Measurements from ENCODE around the gene DES. TPM values are rescaled to one million over a fixed set of nuclear protein-coding genes. Genes with fewer than 3 reads are reported as not detected.

Gene DES
- total RNA-seq, 1 donor: 3.3 TPM

GRCh38 chr2:219410390-219410789, 7.8 kb upstream of the DES start:
- no peak for TF ChIP-seq CTCF (IDR thresholded peaks at IDR 0.05; ENCODE audit: insufficient read depth, low read length)
- no peak overlapping the region for H3K4me3 ChIP-seq (ENCODE audit: low read depth, low read length)
- no peak for DNase-seq (ENCODE audit: low read depth)

GRCh38 chr2:219414857-219415256, 3.3 kb upstream of the DES start:
- DNase-seq (ENCODE audit: low read depth): no peak
- H3K4me3 ChIP-seq (ENCODE audit: low read depth, low read length): no peak overlapping the region
- TF ChIP-seq CTCF (IDR thresholded peaks at IDR 0.05; ENCODE audit: insufficient read depth, low read length): no peak

GRCh38 chr2:219415580-219416234, 2.5 kb upstream of the DES start:
- TF ChIP-seq CTCF (IDR thresholded peaks at IDR 0.05; ENCODE audit: insufficient read depth, low read length): no peak
- DNase-seq (ENCODE audit: low read depth): no peak

GRCh38 chr2:219416235-219416602, 2.0 kb upstream of the DES start:
- no peak overlapping the region for H3K4me3 ChIP-seq (ENCODE audit: low read depth, low read length)
- no peak for TF ChIP-seq CTCF (IDR thresholded peaks at IDR 0.05; ENCODE audit: insufficient read depth, low read length)
- no peak for DNase-seq (ENCODE audit: low read depth)

More at GRCh38 chr2:219415580-219416234, 2.5 kb upstream of the DES start:
- H3K4me3 ChIP-seq (ENCODE audit: low read depth, low read length): no peak overlapping the region

GRCh38 chr2:219416938-219417337, 1.2 kb upstream of the DES start:
- no peak overlapping the region for H3K4me3 ChIP-seq (ENCODE audit: low read depth, low read length)
- no peak for DNase-seq (ENCODE audit: low read depth)
- TF ChIP-seq CTCF (IDR thresholded peaks at IDR 0.05; ENCODE audit: insufficient read depth, low read length): no peak

GRCh38 chr2:219417374-219417773, 803 bp upstream of the DES start:
- TF ChIP-seq CTCF (IDR thresholded peaks at IDR 0.05; ENCODE audit: insufficient read depth, low read length): no peak
- no peak for DNase-seq (ENCODE audit: low read depth)
- no peak overlapping the region for H3K4me3 ChIP-seq (ENCODE audit: low read depth, low read length)

GRCh38 chr2:219419012-219419324, 791 bp downstream of the DES start:
- H3K4me3 ChIP-seq (ENCODE audit: low read depth, low read length): no peak overlapping the region
- no peak for TF ChIP-seq CTCF (IDR thresholded peaks at IDR 0.05; ENCODE audit: insufficient read depth, low read length)

More at GRCh38 chr2:219419012-219419324, 791 bp downstream of the DES start:
- no peak for DNase-seq (ENCODE audit: low read depth)
